Measurements from ENCODE around the gene AUP1.

The AUP1 gene

DNA sequence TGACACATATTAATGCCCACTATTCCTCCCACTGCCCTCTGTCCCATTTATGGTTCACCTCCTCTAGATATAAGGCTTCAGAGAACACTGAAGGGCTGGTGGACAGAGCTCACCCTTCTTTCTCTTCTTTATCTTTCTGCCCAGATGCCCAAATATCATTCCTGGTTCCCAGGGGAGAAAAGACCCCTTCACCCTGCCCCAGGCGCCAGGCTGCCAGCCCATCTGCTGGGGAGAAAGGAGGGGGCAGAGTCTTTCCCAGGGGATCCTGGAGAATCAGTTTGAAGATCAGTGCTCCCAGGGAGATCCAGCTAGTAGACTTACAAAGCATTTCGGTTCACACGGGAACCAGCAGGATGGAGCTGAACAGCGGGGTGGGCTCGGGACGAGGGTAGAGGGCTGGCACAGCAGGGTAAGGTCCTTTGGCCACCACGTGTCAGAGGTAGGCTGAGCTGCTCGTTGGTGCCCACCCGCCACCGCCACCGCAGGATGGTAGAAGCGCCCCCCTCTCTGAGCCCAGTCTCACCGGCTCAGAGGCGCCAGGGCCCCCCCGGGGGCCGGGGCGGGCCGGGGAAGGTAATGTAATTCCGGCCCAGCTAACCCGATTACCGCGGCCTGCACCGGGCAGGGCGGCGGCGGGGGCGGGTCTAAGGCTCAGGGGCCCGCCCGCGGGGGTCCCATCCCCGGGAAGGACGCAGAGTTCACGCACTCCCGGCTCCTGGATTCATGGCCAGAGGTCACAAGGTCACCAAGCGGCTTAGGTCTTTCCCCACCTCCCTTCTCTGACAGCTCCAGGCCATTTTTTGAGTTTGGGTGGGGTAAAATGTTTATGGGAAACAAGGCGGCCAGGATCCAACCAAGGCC is 16.5 kb downstream of the AUP1 start:
- DNase-seq: no peak

DNA sequence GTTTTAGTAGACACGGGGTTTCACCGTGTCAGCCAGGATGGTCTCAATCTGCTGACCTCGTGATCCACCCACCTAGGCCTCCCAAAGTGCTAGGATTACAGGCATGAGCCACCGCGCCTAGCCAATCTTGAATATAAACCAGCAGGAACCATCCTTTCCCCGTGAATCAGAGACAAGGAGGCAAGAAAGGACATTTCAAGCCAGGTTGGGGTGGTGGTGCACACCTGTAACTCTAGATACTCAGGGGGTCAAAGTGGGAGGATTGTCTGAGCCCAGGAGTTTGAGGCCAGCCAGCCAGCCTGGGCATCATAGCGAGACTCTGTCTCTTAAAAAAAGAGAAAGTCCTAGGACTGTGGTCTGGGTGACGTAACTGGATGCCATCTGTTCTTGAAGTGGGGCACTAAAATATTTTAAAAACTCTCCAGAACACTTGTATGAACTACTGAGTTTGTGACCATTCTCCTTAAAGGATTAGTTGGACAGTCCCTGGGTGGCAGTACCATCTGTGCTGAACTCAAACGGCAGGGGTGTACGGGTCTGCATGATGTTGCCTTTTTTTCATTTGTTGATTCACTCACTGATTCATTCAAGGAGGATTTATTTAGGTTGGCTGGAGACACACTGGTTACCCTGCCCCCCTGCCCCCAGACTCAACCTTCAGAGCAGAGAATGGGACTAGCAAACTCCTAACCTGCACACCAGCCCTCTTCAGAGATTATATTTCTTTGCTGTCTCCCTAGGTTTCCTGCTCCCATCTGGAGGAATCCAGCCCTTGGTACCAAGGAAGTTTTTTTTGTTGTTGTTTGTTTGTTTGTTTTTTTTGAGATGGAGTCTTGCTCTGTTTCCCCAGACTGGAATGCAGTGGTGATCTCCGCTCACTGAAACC is 18.2 kb downstream of the AUP1 start:
- no peak for DNase-seq

DNA sequence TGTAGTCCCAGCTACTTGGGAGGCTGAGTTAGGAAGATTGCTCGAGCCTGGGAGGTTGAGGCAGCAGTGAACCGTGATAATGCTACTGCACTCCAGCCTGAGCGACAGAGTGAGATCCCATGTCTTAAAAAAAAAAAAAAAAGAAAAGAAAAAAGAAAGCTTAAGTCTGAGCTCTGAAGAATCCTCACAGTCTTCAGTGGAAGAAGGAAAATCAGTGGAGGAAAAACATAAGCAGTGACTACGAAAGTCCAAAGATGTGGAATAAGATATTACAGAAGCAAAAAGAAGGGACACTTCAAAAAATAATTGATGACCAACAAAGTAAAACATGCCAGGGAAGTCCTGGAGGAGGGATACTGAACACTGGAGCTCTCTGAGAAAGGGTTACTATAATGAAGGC is 19.2 kb downstream of the AUP1 start:
- DNase-seq: no peak

DNA sequence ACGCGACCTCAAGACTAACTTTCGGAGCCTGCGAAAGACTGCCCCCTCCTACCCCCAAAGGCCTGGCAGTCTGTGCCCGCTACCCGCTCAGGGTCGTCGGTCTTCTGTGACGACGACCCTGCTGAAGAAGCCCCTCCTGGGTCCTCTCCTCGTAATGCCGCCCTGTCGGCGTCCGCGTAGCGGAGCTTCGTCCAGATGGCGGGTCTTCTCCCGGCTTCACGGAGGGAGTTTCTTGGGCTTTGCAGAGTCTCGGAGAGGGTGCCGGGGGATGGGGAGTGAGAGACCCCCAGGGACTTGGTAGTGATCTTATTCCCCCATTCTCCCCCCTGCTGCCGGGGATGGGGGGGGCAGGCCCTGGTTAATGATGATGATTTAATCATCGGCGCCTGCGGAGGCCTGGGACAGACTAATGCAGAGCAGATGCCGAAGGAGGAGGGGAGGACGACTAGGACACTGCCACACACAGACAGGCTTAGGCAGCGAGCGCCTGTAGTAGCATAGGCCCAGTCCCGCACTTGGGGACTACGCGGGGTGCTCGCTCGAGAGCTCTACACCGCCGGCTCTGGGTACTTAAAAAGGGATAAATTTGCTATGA is 21.5 kb downstream of the AUP1 start:
- no peak for DNase-seq

DNA sequence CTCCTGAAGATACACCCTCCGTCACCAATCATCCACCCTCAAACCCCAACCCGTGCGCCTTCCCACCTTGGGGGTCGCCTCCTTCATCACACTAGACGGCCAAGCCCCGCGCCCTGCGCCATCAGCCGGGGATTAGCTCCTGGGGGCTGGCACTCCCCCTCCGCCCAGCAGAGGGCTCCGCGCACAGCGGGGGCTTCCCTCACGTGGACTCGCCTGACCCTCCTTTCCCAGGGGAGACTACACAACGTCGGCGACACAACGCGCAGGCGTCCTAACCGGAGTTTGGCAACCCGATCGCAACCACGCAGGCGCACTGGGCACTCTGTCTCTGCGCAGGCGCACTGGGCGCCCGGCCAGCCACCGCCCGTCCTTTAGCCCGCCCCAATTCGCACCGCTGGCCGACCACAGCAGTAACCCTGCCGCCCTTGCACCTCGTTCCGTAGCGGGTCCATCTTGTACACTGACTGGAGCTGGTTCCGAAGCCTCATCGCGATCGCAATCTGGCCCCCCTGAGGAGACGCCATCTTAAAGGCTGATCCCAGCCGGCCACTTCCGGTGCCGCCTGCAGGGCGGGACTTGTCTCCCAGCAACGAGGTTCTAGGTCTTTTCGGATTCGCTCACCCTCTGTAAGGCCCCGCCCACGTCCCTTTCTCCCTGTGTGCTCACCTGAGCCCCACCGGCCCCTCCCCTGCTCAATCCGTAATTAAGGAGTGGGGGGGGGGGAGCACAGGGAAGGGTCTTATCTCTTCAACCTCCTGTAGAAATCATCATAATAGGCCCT is 22.2 kb downstream of the AUP1 start, which contains the start of gene PCGF1:
TSS of gene PCGF1 (minus strand) at position 551 of the 781 bp plus-strand sequence. CDS start at position 524, 27 bp downstream.
- peak; percentile 95 for DNase-seq

DNA sequence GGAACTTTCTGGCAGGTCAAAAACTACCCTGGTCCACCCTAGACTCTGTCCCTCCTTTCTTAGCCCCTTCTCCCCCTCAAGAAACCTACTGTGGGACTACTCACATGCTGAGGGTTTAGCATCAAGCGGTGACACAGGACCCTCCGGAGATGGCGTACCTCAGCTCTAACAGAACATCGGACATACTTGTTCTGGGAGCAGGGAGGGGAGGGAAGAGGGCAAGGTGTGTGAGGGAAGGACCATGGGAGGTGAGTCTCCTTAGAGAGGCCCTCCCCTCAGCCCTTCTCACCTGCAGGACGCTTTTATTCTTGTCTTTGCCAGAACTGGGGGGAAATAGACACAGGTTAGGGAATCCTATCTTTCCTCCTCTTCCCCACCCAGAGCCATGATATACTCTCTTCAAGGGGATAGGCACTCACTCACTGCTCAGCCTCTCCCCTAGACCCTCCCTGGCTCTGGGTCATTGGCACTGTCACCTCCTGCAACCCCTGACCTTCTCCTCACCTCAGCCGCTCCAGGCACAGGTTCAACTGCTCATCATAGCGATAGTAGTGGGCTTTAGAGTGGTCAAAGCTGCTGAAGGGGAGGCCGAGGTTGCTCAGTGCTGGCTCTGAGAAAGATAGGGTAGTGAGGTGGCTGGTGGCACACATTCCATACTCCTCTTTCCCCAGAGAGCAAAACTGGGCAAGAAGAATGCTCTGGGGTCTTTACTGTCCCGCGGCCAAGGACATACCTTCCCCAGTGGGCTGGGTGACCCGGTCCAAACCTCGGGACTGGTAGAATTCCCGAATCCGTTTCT is 23.9 kb downstream of the AUP1 start:
- DNase-seq: no peak

DNA sequence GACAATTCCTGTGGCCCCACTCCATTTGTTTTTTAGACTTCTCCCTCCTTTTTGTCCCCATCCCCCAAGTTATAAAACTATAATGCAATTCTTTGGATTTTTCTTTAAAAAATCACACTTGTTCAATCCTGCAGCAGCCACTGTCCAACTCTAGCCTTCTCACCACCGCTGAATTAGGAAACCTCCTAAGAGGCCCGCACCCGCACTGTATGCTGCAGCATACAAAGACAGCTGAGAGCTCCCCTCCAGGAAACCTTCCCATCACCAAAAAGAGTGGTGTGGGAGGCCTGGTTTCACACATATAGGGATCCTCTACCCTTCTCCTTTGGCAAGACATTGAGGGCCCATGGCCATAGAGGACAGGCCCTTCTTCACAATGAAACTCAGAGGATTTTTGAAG is 24.9 kb downstream of the AUP1 start:
- no peak for DNase-seq

DNA sequence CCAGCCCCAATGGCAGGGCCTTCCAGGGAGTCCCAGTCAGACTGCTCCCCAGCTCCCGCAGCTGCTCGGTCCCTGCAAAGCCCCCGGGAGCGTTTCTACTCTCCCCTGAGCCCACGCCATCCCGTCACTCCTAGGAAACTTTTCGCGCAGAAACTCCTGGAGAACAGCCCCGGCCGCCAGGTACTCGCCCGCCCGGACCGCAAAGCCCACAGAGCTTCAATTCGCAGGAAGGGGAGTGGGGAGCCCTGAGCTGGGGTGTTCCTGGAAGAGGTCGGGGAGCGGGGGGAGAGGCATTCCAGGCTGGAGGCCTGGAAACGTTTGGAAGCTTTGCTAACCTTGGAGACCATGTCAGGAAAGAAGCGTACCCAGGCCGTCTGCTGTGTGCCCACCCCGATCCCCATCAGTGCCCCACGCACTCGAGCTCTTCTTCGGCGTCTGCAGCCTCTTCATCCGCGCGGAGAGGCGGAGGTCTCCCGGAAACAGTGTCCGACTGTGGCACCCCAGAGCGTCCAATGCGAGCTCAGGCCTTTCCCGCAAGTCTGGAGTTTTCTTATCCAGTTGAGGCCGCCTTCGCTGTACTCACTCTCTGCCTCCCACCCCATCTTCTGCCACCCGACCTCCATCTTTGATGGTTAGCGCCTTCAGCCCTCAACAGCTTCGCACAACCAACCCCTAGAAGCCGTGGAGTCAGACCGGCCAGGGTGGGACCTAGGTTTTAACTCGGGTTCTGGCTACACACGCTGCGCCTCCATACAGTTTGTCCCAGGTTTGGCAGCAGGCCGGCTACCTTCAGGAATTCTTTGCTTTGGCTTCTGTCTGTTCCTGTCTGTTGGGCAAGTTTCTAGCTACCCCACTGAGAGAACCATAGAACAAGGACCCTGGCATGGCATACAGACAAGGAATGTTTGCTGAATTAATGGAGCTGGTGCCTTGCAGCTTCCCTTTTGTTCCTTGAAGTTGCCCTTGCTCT is 25.7 kb downstream of the AUP1 start:
- DNase-seq: no peak

DNA sequence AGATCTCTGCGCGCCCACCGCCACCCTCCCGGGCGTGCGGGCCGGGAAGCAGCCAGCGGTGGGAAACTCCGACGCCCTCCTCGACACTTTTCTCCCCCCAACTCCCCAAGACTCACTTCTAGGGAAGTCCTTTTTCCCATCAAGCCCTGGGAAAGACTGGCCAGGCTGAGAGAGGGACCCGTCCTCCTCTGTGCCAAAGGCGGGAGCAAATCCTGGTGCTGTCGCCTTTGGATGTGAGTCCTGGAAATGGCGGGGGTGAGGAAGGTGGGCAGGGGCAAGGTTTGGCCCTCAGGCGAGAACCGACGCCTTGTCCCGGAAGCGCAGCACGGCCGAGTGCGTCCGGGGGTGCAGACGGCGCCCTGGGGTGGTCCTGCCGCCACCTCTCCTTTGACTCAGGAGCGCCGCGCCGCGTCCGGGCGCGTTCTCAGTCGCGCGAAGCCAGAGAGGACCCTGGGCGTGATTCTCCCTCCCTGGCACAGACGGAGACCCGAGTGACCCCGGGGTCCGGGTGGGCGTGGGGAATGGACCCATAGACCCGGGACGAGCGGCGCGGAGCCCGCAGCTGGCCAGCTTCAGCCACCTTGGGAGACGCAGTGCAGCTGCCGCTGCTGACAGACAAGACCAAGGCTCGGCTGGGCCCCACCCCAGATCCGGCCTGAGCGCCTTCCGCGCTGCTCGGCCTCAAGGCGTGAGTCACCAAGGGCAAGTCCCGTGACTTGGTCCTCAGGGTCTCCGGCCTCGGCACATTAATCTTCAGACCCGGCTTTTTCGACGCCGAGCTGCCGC is 26.6 kb downstream of the AUP1 start:
- peak; percentile 87 for DNase-seq

DNA sequence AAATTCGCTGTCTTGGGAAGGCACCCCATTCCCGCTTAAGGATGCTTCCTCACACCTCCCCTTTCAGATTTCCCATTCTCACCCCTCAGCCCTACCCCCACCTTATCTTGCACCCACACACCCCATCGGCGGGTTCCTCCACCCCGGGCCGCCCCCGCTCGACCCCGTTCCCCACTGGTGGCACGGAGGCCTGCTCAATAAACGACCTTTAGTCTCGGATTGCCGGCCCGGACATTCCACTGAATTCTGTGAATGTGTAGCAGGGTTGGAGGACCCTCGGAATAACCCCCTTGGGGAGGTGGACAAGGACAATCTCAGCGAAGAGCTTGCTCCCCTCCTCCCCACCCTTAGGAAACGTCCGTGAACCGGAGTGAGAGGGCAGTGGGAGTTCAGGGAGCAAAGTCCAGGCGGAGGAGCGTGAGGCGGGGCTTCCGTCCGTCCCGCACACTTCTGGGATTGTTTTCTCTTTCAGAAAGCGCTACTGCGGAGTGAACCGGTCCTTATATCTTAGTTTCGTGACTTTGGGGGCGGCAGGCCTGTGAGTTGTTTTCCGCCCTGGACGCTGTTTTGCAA is 27.3 kb downstream of the AUP1 start:
- DNase-seq: no peak

DNA sequence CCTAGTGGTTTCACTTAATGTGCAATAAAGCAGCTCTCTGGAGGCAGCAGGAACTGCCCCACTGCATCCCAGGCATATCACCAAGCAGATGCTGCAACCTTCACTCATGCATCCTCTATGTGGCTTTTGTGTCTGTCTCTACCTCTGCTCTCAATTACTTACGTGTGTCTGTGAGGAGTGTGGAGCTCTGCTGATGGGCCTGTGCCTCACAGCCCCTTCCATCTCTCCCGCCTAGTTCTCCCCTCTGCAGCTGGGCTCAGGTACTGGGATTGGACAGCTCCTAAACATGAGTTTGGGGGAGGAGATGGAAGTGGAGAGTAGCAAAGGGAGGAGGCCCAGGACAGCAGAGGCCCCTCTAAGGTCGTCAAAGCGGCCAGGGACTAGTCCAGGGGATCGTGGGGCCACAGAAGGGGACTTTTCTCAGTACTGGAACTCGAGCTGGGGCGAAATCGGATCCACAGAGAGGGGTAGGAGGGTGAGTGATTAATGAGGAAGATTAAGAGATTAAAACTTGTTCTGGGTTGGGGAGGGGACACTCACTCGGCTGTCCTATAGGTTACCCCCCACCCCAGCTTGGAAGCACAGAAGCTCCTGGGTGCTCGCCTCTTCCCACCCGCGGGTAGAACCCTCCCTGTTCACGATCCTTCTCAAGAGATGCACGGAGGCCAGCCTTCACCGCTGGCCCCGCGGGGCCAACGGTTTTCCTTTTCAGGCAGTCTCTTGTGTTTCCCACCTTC is 28.0 kb downstream of the AUP1 start:
- no peak for DNase-seq

DNA sequence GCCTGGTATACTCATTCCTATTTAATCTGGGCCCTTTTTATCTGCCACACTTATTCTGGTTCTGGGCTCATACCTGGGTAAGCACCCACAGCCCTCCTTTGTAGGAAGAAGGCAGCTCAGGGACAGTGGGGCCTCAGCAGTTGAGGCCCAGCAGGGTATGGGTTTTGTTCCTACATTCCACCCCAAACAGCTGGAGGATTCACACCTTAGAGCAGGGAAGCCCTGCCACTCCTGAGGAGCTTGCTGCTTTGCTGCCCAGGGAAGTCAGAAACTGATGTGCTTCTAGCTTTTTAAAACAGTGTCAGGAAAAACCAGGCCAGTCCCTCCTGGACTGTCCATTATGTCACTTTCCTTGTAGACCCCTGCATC is 28.9 kb downstream of the AUP1 start:
- DNase-seq: no peak

DNA sequence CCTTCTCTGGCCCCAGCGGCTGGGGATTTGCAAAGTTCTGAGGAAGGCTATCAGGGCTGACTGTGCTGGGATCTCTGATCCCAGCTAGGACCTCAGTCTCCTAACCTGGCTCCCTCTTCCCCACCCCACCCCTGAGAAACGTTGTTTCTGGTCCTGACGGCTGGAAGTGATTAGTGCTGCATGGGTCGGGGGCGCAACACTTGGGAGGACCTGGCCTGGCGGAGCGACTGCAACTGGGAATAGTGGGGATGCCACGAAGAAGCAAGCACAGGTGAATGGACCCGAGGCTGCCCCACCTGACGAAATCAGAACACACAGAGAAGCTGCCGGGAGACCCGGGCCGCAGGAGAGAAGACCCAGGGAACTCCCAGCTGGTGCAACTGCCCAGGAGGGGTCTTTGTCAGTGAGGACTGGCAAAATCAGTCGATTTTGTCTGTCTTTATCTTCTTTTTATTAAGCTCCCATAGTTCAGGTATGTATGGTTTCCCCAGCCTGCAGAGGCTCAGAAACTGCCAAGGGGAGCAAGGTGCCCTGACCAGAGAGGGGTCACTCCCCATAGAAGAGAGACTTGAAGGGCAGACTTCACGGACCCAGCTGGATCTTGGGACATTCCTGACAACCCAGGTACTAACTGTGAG is 29.4 kb downstream of the AUP1 start:
- no peak for DNase-seq

DNA sequence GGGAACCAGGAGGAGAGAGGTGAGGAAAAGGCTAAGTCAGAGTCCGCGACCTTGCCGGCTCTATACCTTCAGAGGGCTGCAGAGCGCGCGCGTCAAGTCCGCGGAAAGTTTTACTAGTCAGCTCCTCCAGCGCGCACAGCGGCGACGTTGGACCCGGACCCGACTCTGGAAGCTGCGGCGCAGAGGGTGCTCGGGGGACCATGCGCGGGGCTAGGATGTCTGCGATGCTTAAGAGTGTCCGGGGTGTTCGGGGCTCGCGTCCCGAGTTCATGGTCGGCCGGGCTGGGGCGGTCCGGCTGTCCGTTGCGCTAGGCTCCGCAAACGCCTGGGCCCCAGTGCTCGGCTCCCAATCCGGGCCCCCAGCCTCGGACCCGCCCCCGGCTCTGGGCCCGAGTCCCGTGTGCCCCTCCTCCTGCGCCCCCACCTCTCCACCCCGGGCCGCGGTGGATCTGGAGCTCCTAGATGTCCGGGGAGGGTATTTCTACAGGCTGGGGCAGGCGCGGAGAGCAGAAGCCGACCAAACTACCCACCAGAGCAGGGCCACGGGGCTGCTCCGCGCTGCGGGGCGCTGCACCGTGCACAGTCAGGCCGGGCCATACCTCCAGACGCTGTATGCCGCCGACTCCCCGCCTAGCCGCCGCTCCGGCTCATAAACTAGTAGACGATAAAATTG is 30.1 kb downstream of the AUP1 start, which contains the start of gene LBX2:
TSS of gene LBX2 (minus strand) at position 337 of the 673 bp plus-strand sequence. CDS start at position 271, 66 bp downstream.
- no peak for DNase-seq

DNA sequence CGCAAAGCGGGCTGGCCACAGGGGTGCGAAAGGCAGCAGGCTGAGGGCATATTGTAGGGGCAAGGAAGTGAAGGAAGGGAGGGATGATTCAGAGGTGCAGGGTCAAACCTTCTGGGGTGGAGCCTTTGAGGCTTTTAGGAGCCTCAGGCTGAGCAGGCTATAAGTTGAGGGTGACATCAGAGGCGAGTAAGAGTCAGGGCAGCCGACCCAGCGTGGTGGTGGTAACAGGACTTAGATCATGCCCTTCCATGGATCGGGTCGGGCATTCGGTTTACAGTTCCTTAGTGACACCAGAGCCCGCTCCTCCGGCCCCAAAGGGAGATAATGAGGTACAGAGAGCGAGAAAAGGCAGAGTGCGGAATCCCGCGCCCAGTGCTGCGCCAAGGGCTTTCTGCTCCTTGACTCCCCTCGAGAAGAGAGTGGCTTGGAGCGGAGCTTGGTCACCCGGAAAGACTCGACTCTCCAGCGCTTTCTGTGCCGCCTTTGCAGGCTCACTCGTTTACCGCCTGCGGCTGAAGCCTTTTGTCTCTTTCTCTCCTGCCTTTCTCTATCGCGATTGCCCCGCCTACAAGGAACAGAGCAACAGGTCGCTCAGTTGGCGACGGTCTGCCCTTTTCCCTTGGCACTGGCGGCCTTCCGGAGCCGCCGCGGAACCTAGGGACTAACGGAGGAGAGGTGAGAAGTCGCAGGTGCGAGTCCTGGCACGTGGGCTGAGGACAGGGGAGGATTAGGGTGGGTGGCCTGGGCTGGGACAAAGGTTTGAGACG is 30.8 kb downstream of the AUP1 start:
- no peak for DNase-seq

DNA sequence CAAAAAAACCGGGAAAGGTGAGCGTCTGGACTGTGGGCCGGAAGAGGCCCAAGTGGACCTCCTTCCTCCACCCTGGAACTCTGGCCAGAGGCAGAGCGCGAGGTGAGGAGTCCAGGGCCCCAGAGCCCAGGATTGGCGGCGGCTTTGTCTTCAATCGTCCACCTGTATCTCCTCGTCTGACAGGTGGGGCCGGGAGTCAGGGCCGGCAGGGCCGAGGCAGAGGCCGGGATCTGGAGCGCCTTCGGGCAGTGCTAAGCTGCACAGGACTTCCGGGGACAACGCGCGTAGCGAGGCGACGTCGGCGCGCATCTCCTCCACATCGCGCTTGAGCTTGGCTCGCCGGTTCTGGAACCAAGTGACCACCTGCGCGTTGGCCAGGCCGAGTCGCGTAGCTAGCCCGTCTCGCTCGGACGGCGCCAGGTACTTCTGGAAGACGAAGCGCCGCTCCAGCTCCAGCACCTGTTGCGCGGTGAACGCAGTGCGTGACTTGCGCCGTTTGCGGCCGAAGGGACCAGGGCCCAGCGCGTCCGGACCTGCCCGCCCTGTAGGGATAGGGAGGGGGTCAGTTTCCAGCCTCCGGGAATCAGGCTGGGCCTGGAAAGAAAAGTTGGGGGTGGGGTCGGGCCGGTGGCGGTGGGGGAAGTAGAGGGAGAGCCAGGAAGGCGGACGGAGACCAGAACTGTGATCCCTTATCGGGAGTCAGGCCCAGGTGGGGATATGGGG is 31.6 kb downstream of the AUP1 start:
- no peak for DNase-seq

Data from NCI-H226 (cell line).